HTERT RPE-1 (cell line): ENCODE data around the gene SYCP3.
"Not testable (repeated sequence)": the region's sequence is repeated elsewhere in the genome, so short reads cannot be mapped to it uniquely, and the experiment has no call there.

ENCODE experiments used
- in situ Hi-C: fragments of 300-500 bp; cut with MboI; formaldehyde crosslinking; loops from 4 replicates; pipeline ENCODE4 v1.14.3; 2020; ENCODE audit warnings: low sequenced_read_pairs

SYCP3 gene

GRCh38 chr12:101761350-101761749 is 22.1 kb upstream of the SYCP3 start:
- in situ Hi-C loops: no loop called here

- in situ Hi-C loops: no loop called here
Measured at GRCh38 chr12:101759396-101760047, 20.3 kb upstream of the SYCP3 start.

- in situ Hi-C loops: no loop called here
Measured at GRCh38 chr12:101750152-101750551, 10.9 kb upstream of the SYCP3 start.

- in situ Hi-C loops: no loop called here
Measured at GRCh38 chr12:101749657-101750056, 10.4 kb upstream of the SYCP3 start.

GRCh38 chr12:101748907-101749306 is 9.6 kb upstream of the SYCP3 start:
- in situ Hi-C loops: no loop called here

GRCh38 chr12:101747697-101748096 is 8.4 kb upstream of the SYCP3 start:
- in situ Hi-C loops: no loop called here

GRCh38 chr12:101746661-101747060 is 7.4 kb upstream of the SYCP3 start:
- in situ Hi-C loops: no loop called here

- in situ Hi-C loops: no loop called here
Measured at GRCh38 chr12:101746196-101746595, 6.9 kb upstream of the SYCP3 start.

GRCh38 chr12:101745481-101745880 is 6.2 kb upstream of the SYCP3 start:
- in situ Hi-C loops: no loop called here

- in situ Hi-C loops: no loop called here
Measured at GRCh38 chr12:101743724-101744472, 4.6 kb upstream of the SYCP3 start.

GRCh38 chr12:101743242-101743641 is 4.0 kb upstream of the SYCP3 start:
- in situ Hi-C loops: no loop called here

- in situ Hi-C loops: no loop called here
Measured at GRCh38 chr12:101740980-101741379, 1.7 kb upstream of the SYCP3 start.

GRCh38 chr12:101740566-101740965 is 1.3 kb upstream of the SYCP3 start:
- in situ Hi-C loops: no loop called here

- in situ Hi-C loops: no loop called here
Measured at GRCh38 chr12:101737476-101737875, 1.8 kb downstream of the SYCP3 start.

- in situ Hi-C loops: not testable (repeated sequence)
Measured at GRCh38 chr12:101734482-101734881, 4.8 kb downstream of the SYCP3 start.

- in situ Hi-C loops: no loop called here
Measured at GRCh38 chr12:101733166-101733565, 6.1 kb downstream of the SYCP3 start.

GRCh38 chr12:101732318-101732717 is 6.9 kb downstream of the SYCP3 start:
- in situ Hi-C loops: no loop called here

GRCh38 chr12:101729842-101730241 is 9.4 kb downstream of the SYCP3 start:
- in situ Hi-C loops: no loop called here

GRCh38 chr12:101727098-101727497 is 12.2 kb downstream of the SYCP3 start:
- in situ Hi-C loops: no loop called here

GRCh38 chr12:101722392-101722791 is 16.9 kb downstream of the SYCP3 start:
- in situ Hi-C loops: no loop called here

GRCh38 chr12:101720118-101720517 is 19.1 kb downstream of the SYCP3 start:
- in situ Hi-C loops: no loop called here

GRCh38 chr12:101719566-101719965 is 19.7 kb downstream of the SYCP3 start:
- in situ Hi-C loops: no loop called here
